ENCODE data around the gene DPH2.

DNA sequence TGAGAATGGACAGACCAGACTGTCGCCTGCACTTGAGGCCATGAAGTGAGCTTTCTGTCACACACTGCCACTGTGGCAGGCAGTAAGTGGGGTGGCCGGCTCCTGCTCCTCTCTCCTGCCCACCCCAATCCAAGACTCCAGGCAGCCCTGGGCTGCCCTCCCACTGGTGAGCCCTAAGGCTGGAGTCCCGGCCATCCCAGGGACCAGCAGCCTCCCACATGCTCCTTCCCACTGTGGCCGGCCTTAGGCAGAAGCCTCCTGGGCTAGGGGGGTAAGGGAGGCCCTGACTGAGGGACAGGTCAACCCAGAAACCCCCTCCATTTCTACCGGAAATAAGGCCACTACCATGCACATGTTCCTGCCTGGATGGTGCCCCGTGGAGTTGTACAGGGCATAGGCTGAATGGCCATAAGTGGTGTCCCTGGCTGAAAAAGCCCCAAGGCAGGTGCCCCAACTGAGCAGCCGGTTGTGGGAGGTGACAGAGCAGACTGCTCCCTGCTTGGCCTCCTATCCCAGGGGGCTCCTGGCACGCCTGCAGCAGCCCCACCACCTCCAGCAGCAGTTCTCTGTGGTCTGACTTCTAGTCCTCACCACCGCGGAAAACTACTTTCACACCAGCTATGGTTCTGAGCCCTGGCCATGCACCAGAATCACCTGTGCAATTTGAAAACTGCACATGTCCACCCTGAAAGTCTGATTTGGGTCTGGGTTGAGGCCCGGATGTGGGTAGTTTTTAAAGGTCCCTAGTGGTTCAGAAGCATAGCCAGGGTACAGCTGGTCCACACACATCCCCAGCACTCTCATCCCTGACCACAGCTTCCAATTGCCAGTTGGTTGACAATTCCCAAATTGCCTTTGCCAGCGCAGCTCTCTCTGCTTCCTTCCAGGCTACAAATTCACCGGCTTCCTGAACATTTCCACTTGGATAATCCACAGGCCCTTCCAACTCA is 37.8 kb upstream of the DPH2 start:
- TF ChIP-seq EZH2 (IDR thresholded peaks at IDR 0.05; ENCODE audit: insufficient read depth, poor library complexity, severe bottlenecking) (no peak), EZH2phosphoT487 (IDR thresholded peaks at IDR 0.05; ENCODE audit: insufficient read depth, low read depth) (no peak)
